ENCODE measurements around the gene KPNA1. TPM values are rescaled to one million over a fixed set of nuclear protein-coding genes. Genes with fewer than 3 reads are reported as not detected.

The KPNA1 gene
- 40.7 and 55.4 TPM in 2 replicates for total RNA-seq

GRCh38 chr3:122514123-122515019, at the start of gene KPNA1:
KPNA1 (minus strand) TSS chr3:122514939; CDS start chr3:122496565, 18,374 bp downstream.
- DNase-seq (ENCODE audit: low read depth, low spot score) = peak; percentile 60

- peak; percentile 43 for DNase-seq (ENCODE audit: low read depth, low spot score)
Observed at GRCh38 chr3:122564155-122564912, 49.6 kb upstream of the KPNA1 start, which contains the start of the genes DTX3L and PARP9. DTX3L (plus strand) TSS chr3:122564338; CDS start chr3:122564427, 89 bp downstream. PARP9 (minus strand) TSS chr3:122564300; CDS start chr3:122559620, 4,680 bp downstream.

GRCh38 chr3:122563717-122564025, 48.9 kb upstream of the KPNA1 start:
- DNase-seq (ENCODE audit: low read depth, low spot score) = no peak

GRCh38 chr3:122562923-122563716, 48.4 kb upstream of the KPNA1 start:
- no peak for DNase-seq (ENCODE audit: low read depth, low spot score)

- peak; percentile 22 for DNase-seq (ENCODE audit: low read depth, low spot score)
Observed at GRCh38 chr3:122560680-122561079, 45.9 kb upstream of the KPNA1 start.

- DNase-seq (ENCODE audit: low read depth, low spot score) = no peak
Observed at GRCh38 chr3:122559906-122560305, 45.2 kb upstream of the KPNA1 start.

- DNase-seq (ENCODE audit: low read depth, low spot score) = no peak
Observed at GRCh38 chr3:122558605-122559004, 43.9 kb upstream of the KPNA1 start.

GRCh38 chr3:122557356-122557755, 42.6 kb upstream of the KPNA1 start:
- DNase-seq (ENCODE audit: low read depth, low spot score) = no peak

- DNase-seq (ENCODE audit: low read depth, low spot score) = no peak
Observed at GRCh38 chr3:122555275-122556071, 40.7 kb upstream of the KPNA1 start.

- DNase-seq (ENCODE audit: low read depth, low spot score) = no peak
Observed at GRCh38 chr3:122553171-122553570, 38.4 kb upstream of the KPNA1 start.

GRCh38 chr3:122548619-122549018, 33.9 kb upstream of the KPNA1 start:
- no peak for DNase-seq (ENCODE audit: low read depth, low spot score)

GRCh38 chr3:122548076-122548475, 33.3 kb upstream of the KPNA1 start:
- DNase-seq (ENCODE audit: low read depth, low spot score) = no peak

GRCh38 chr3:122546151-122546550, 31.4 kb upstream of the KPNA1 start:
- no peak for DNase-seq (ENCODE audit: low read depth, low spot score)

- no peak for DNase-seq (ENCODE audit: low read depth, low spot score)
Observed at GRCh38 chr3:122538956-122539490, 24.3 kb upstream of the KPNA1 start.

GRCh38 chr3:122536632-122537001, 21.9 kb upstream of the KPNA1 start:
- no peak for DNase-seq (ENCODE audit: low read depth, low spot score)

GRCh38 chr3:122535964-122536631, 21.4 kb upstream of the KPNA1 start:
- no peak for DNase-seq (ENCODE audit: low read depth, low spot score)

- DNase-seq (ENCODE audit: low read depth, low spot score) = no peak
Observed at GRCh38 chr3:122533931-122534334, 19.2 kb upstream of the KPNA1 start.

GRCh38 chr3:122533480-122533879, 18.7 kb upstream of the KPNA1 start:
- DNase-seq (ENCODE audit: low read depth, low spot score) = no peak

- no peak for DNase-seq (ENCODE audit: low read depth, low spot score)
Observed at GRCh38 chr3:122530164-122530563, 15.4 kb upstream of the KPNA1 start.

GRCh38 chr3:122523317-122523716, 8.6 kb upstream of the KPNA1 start:
- DNase-seq (ENCODE audit: low read depth, low spot score) = no peak

All from pulmonary artery endothelial cell (primary cell).